Measurements from ENCODE around the gene PTPRR.

- TF ChIP-seq CTCF (IDR thresholded peaks at IDR 0.05) (no peak), EZH2 (IDR thresholded peaks at IDR 0.05; ENCODE audit: borderline replicate concordance, insufficient read depth, low read depth, low read length, poor library complexity, severe bottlenecking) (no peak)
Measured at GRCh38 chr12:70919176-70919575, 1.4 kb downstream of the PTPRR start.

All from B cell (primary cell).